HG02885 (cell line): ENCODE data around the gene TIMM9.
"Not testable (repeated sequence)": the region's sequence is repeated elsewhere in the genome, so short reads cannot be mapped to it uniquely, and the experiment has no call there.

Experiments used
- ATAC-seq: cut with Tn5 transposase; IDR thresholded peaks from one replicate; pipeline ENCODE4 v1.9.1; 2021; ENCODE audit warnings: mild to moderate bottlenecking; ENCODE audit not compliant: unreplicated experiment, poor library complexity

Gene TIMM9

GRCh38 chr14:58401587-58401986 lies 25.7 kb downstream of the TIMM9 start:
- no peak for ATAC-seq

- no peak for ATAC-seq
Observed at GRCh38 chr14:58398895-58399294, 28.4 kb downstream of the TIMM9 start.

- ATAC-seq = no peak
Observed at GRCh38 chr14:58398495-58398894, 28.8 kb downstream of the TIMM9 start.

- no peak for ATAC-seq
Observed at GRCh38 chr14:58397156-58397555, 30.2 kb downstream of the TIMM9 start.

- ATAC-seq = peak; percentile 96
Observed at GRCh38 chr14:58395812-58396788, 31.2 kb downstream of the TIMM9 start, which contains the start of gene TOMM20L. Gene TOMM20L, plus strand, starts transcription at chr14:58395930. Its CDS starts 28 bp downstream, at chr14:58395958.

- no peak for ATAC-seq
Observed at GRCh38 chr14:58395562-58395811, 31.8 kb downstream of the TIMM9 start.

- no peak for ATAC-seq
Observed at GRCh38 chr14:58390830-58391229, 36.5 kb downstream of the TIMM9 start.

GRCh38 chr14:58376791-58377190 lies 50.5 kb downstream of the TIMM9 start:
- ATAC-seq = no peak

GRCh38 chr14:58368956-58369355 lies 58.4 kb downstream of the TIMM9 start:
- ATAC-seq = no peak

GRCh38 chr14:58367296-58367695 lies 60.0 kb downstream of the TIMM9 start:
- no peak for ATAC-seq

- no peak for ATAC-seq
Observed at GRCh38 chr14:58364316-58364715, 63.0 kb downstream of the TIMM9 start.

GRCh38 chr14:58362798-58363412 lies 64.4 kb downstream of the TIMM9 start:
- ATAC-seq = peak; percentile 53

GRCh38 chr14:58362272-58362671 lies 65.1 kb downstream of the TIMM9 start:
- not testable (repeated sequence) for ATAC-seq
